ENCODE results near the gene SSC5D.

Gene SSC5D

DNA sequence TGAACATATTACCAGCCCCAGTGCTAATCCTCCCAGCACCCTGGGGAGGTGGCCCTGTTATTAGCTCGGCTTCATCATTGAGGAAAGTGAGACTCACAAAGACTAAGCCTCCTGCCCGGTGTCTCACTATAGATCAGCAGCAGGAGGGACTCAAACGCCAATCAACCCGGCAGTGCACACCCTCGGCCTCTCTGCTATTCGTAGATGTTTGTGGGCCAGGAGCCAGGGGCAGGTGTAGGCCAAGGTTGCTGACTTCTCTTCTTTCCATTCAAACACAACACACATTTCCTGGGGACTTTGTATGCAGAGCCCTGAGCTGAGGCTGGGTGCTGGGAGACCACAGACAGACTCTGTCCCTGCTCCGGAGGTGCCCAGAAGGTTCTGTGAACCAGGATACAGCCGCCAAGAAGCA lies 66.5 kb downstream of the SSC5D start:
- DNase-seq (ENCODE audit: low read depth in 2 of 2), result no peak

DNA sequence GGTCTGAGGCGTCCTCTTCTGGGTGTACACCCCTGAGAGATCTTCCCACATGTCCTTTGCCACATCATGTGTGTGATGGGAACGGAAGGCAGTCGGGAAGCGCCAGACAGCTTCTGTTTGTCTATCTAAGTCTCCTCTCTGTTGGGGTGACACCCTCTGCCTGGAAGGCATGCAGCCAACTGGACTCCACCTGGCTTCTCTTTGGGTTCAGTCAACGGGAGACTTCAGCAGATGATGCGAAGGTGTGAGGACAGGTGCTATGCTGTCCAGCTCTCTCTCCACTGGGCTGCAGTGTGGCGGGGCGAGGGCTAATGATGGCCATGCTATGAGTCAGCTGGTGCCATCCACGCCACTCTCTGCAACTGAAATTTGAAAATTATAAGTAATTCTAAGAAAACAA lies 71.4 kb downstream of the SSC5D start:
- DNase-seq (ENCODE audit: low read depth in 2 of 2), result no peak

DNA sequence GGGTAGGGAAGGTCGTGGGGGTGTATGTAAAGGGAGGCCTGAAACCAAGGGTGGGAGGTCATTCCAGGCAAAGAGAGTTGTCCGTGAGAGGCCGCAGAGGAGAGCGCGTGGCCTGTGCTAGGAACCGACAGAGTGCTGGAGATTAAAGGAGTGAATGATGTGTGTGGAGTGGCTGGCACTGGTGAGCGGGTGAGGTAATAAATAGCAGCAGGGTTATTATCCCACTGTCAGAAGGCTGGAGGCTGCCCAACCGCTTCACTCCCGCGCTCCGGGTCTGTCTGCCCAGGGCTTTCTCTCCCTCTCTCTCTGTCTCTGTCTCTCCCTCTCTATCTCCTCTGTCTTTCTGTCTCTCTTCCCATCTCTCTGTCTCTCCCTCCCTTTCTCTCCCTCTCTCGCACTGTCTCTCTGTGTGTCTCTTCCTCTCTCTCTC lies 75.0 kb downstream of the SSC5D start:
- no peak for DNase-seq (ENCODE audit: low read depth in 2 of 2)

DNA sequence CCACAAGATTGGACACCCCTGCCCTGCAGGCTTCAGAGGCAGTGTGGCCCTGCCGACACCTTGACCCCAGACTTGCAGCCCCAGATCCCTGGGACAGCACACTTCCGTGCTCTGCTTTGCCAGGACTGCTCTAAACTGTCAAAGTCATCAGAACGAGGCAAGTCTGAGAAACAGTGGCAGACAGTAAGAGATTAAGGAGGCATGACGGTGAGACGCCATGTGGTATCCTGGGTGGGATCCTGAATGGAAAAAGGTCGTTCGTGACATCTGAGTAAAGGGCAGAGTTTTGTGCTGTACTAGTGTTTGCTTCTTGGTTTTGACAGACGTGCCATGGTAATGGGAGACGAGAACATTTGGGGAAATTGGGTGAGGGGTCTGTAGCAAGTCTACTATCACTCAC lies 78.6 kb downstream of the SSC5D start:
- DNase-seq (ENCODE audit: low read depth in 2 of 2), result no peak

DNA sequence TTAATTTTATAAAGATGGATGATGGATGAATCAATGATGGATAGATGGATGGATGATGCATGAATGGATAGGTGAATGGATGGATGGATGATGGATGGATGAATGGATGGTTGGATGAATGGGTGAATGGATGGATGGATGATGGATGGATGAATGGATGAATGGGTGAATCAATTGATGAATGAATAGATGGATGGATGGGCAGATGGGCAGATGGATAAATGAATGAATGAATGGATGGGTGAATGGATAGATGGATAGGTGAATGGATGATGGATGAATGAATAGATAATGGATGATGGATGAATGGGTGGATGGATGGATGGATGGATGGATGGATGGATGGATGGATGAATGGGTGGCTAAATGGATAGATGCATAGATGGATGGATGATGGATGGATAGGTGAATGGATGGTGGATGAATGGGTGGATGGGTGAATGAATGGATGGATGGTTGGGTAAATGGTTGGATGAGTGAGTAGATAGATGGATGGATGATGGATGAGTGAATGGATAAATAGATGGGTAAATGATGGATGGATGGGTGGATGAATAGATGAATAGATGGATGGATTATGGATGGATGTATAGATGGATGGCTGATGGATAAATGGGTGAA lies 79.6 kb downstream of the SSC5D start:
- no peak for DNase-seq (ENCODE audit: low read depth in 2 of 2)

All from stimulated activated CD4-positive, alpha-beta T cell treated with anti-CD3 and anti-CD28 coated beads, Interleukin-12 subunit alpha, Interleukin-12 subunit beta, amount 100 ng/mL, for 24 hours (primary cell).